ENCODE measurements around the gene SLC44A1. TPM values are rescaled to one million over a fixed set of nuclear protein-coding genes. Genes with fewer than 3 reads are reported as not detected.

SLC44A1 gene
- total RNA-seq, 2 experiments from 2014 or later: 26.6 to 71.6 TPM

GRCh38 chr9:105330201-105330600, 85.8 kb downstream of the SLC44A1 start:
- peaks cover 38% of the 10 kb centered on the region for H3K4me1 ChIP-seq (ENCODE audit: insufficient read depth, low read length, poor library complexity, severe bottlenecking)
- H4K20me1 ChIP-seq (ENCODE audit: insufficient read depth, low read length): no peaks in the 10 kb centered on the region
- intact Hi-C loops (cut with micrococcal nuclease; ENCODE audit: unreplicated experiment): loop anchor here (5.0 kb wide), 2 partner anchors 57 to 73 kb away; no protein-coding TSS in a partner anchor
- no peaks in the 10 kb centered on the region; the same call in 1 of the 2 replicates for H3K79me2 ChIP-seq (ENCODE audit: insufficient read depth, low read depth, low read length)
- peak overlapping the region; percentile 43 for H3K27ac ChIP-seq (ENCODE audit: low read depth, low read length, poor library complexity, severe bottlenecking)
- DNase-seq (ENCODE audit: low spot score): no peak
- TF ChIP-seq CTCF (conservative IDR thresholded peaks at IDR 0.05; ENCODE audit: low read length) (no peak), EZH2phosphoT487 (IDR thresholded peaks at IDR 0.05; ENCODE audit: borderline replicate concordance, low read depth, low read length) (no peak)
- H3K9me2 ChIP-seq (ENCODE audit: insufficient read depth, low read length): no peaks in the 10 kb centered on the region
- BruUV-seq (replicated peaks): TSS peak; percentile 97
- H2AFZ ChIP-seq (ENCODE audit: low read length): no peak overlapping the region
- H3K4me2 ChIP-seq (ENCODE audit: low read length): peak overlapping the region; percentile 55
- peak overlapping the region; percentile 9 for H3K4me3 ChIP-seq (ENCODE audit: low read depth, low read length, poor library complexity, severe bottlenecking)
- no peaks in the 10 kb centered on the region for H3K9me3 ChIP-seq (ENCODE audit: low read length)
- ChIA-PET CTCF (ENCODE audit: unreplicated experiment) (no interaction called here), POLR2A (interaction anchor here (0.6 to 3.4 kb wide), 9 partner anchors 13 to 191 kb away, joined by 3 to 23 read pairs (median 3); no protein-coding TSS in a partner anchor)
- peaks cover 6% of the 10 kb centered on the region for H3K36me3 ChIP-seq (ENCODE audit: insufficient read depth, low read length)

- Histone ChIP-seq H3K27ac (ENCODE audit: low read depth, low read length, poor library complexity, severe bottlenecking) (peak overlapping the region; percentile 43), H3K4me1 (ENCODE audit: insufficient read depth, low read length, poor library complexity, severe bottlenecking) (peaks cover 38% of the 10 kb centered on the region), H3K9me3 (ENCODE audit: low read length) (no peaks in the 10 kb centered on the region), H4K20me1 (ENCODE audit: insufficient read depth, low read length) (no peaks in the 10 kb centered on the region), H3K79me2 (ENCODE audit: insufficient read depth, low read depth, low read length) (no peaks in the 10 kb centered on the region; the same call in 1 of the 2 replicates), H2AFZ (ENCODE audit: low read length) (no peak overlapping the region), H3K4me3 (ENCODE audit: low read depth, low read length, poor library complexity, severe bottlenecking) (peak overlapping the region; percentile 9), H3K36me3 (ENCODE audit: insufficient read depth, low read length) (peaks cover 12% of the 10 kb centered on the region), H3K4me2 (ENCODE audit: low read length) (peak overlapping the region; percentile 55), H3K9me2 (ENCODE audit: insufficient read depth, low read length) (no peaks in the 10 kb centered on the region)
- BruUV-seq (replicated peaks): no TSS peak
- CTCF ChIA-PET (ENCODE audit: unreplicated experiment): no interaction called here
- TF ChIP-seq CTCF (conservative IDR thresholded peaks at IDR 0.05; ENCODE audit: low read length) (no peak), EZH2phosphoT487 (IDR thresholded peaks at IDR 0.05; ENCODE audit: borderline replicate concordance, low read depth, low read length) (no peak)
- intact Hi-C loops (cut with micrococcal nuclease; ENCODE audit: unreplicated experiment): loop anchor here (5.0 kb wide), 2 partner anchors 57 to 73 kb away; no protein-coding TSS in a partner anchor
- POLR2A ChIA-PET: interaction anchor here (0.6 to 3.4 kb wide), 10 partner anchors 13 to 190 kb away, joined by 3 to 23 read pairs (median 3); no protein-coding TSS in a partner anchor
- peak; percentile 32 for DNase-seq (ENCODE audit: low spot score)
These were observed 86.3 kb downstream of the SLC44A1 start for GRCh38 chr9:105330755-105331154.

- intact Hi-C loops (cut with micrococcal nuclease; ENCODE audit: unreplicated experiment): loop anchor here (5.0 kb wide), 2 partner anchors 56 to 74 kb away; no protein-coding TSS in a partner anchor
- no peaks in the 10 kb centered on the region; the same call in 1 of the 2 replicates for H3K79me2 ChIP-seq (ENCODE audit: insufficient read depth, low read depth, low read length)
- H3K4me1 ChIP-seq (ENCODE audit: insufficient read depth, low read length, poor library complexity, severe bottlenecking): peaks cover 38% of the 10 kb centered on the region
- ChIA-PET POLR2A (interaction anchor here (0.9 to 3.4 kb wide), 11 partner anchors 13 to 84 kb away, joined by 3 to 23 read pairs (median 3); no protein-coding TSS in a partner anchor), CTCF (ENCODE audit: unreplicated experiment) (no interaction called here)
- peak overlapping the region; percentile 9 for H3K4me3 ChIP-seq (ENCODE audit: low read depth, low read length, poor library complexity, severe bottlenecking)
- no peaks in the 10 kb centered on the region for H3K9me3 ChIP-seq (ENCODE audit: low read length)
- peak overlapping the region; percentile 43 for H3K27ac ChIP-seq (ENCODE audit: low read depth, low read length, poor library complexity, severe bottlenecking)
- no TSS peak for BruUV-seq (replicated peaks)
- DNase-seq (ENCODE audit: low spot score): no peak
- no peaks in the 10 kb centered on the region for H4K20me1 ChIP-seq (ENCODE audit: insufficient read depth, low read length)
- H3K36me3 ChIP-seq (ENCODE audit: insufficient read depth, low read length): peaks cover 13% of the 10 kb centered on the region
- no peak for TF ChIP-seq EZH2phosphoT487 (IDR thresholded peaks at IDR 0.05; ENCODE audit: borderline replicate concordance, low read depth, low read length)
- TF ChIP-seq CTCF (conservative IDR thresholded peaks at IDR 0.05; ENCODE audit: low read length): no peak
- H2AFZ ChIP-seq (ENCODE audit: low read length): no peak overlapping the region
- H3K9me2 ChIP-seq (ENCODE audit: insufficient read depth, low read length): no peaks in the 10 kb centered on the region
- peak overlapping the region; percentile 55 for H3K4me2 ChIP-seq (ENCODE audit: low read length)
These were observed 86.7 kb downstream of the SLC44A1 start for GRCh38 chr9:105331160-105331559.

All from OCI-LY7 (cell line).